Hematopoietic multipotent progenitor cell treated with erythropoietin and hydrocortisone succinate and interleukin-3 and kit ligand, for 8 days (in vitro differentiated cells): ENCODE data around the gene THBS4.

ENCODE experiments used
- DNase-seq: peaks from one replicate; pipeline ENCODE4 v3.0.0-alpha.2; 2015

Gene THBS4

GRCh38 chr5:80048084-80048780 is 13.1 kb downstream of the THBS4 start:
- no peak for DNase-seq

- DNase-seq, result no peak
Observed at GRCh38 chr5:80052464-80052863, 17.3 kb downstream of the THBS4 start.

GRCh38 chr5:80054682-80055081 is 19.5 kb downstream of the THBS4 start:
- no peak for DNase-seq

- no peak for DNase-seq
Observed at GRCh38 chr5:80055491-80056170, 20.5 kb downstream of the THBS4 start.

GRCh38 chr5:80057099-80057498 is 22.0 kb downstream of the THBS4 start:
- DNase-seq, result no peak

- no peak for DNase-seq
Observed at GRCh38 chr5:80057921-80058320, 22.8 kb downstream of the THBS4 start.

- DNase-seq, result no peak
Observed at GRCh38 chr5:80059354-80059980, 24.3 kb downstream of the THBS4 start.

- DNase-seq, result no peak
Observed at GRCh38 chr5:80060966-80061365, 25.8 kb downstream of the THBS4 start.

GRCh38 chr5:80061547-80061946 is 26.4 kb downstream of the THBS4 start:
- DNase-seq, result no peak

GRCh38 chr5:80064124-80064523 is 29.0 kb downstream of the THBS4 start:
- no peak for DNase-seq

- DNase-seq, result no peak
Observed at GRCh38 chr5:80067016-80067415, 31.9 kb downstream of the THBS4 start.

- no peak for DNase-seq
Observed at GRCh38 chr5:80067531-80068245, 32.5 kb downstream of the THBS4 start.

- DNase-seq, result no peak
Observed at GRCh38 chr5:80068246-80068636, 33.1 kb downstream of the THBS4 start.

- no peak for DNase-seq
Observed at GRCh38 chr5:80068775-80069174, 33.6 kb downstream of the THBS4 start.

GRCh38 chr5:80069251-80069800 is 34.2 kb downstream of the THBS4 start:
- DNase-seq, result no peak

GRCh38 chr5:80069918-80070318 is 34.8 kb downstream of the THBS4 start:
- DNase-seq, result no peak

- DNase-seq, result no peak
Observed at GRCh38 chr5:80070338-80071056, 35.3 kb downstream of the THBS4 start.

- DNase-seq, result no peak
Observed at GRCh38 chr5:80071510-80072021, 36.4 kb downstream of the THBS4 start.

- DNase-seq, result no peak
Observed at GRCh38 chr5:80072103-80073073, 37.2 kb downstream of the THBS4 start.

- DNase-seq, result no peak
Observed at GRCh38 chr5:80076131-80077050, 41.2 kb downstream of the THBS4 start.
